Neural cell (in vitro differentiated cells): Measurements from ENCODE around the gene ASS1. TPM values are rescaled to one million over a fixed set of nuclear protein-coding genes. Genes with fewer than 3 reads are reported as not detected.

Experiments
- H2AFZ ChIP-seq: fragments of 200-600, 300-800 bp; sonication (generic), shearing (Covaris generic); 2 replicates; pipeline ENCODE4 v1.6.0; 2014; ENCODE audit warnings: low read depth, mild to moderate bottlenecking, antibody characterized with exemption, low read length, moderate library complexity
- H3F3A ChIP-seq: fragments of 200-600 bp; shearing (Covaris generic); 2 replicates; pipeline ENCODE4 v1.6.1; 2016; ENCODE audit warnings: mild to moderate bottlenecking, moderate library complexity, mixed read lengths, antibody characterized with exemption, low read length; ENCODE audit not compliant: insufficient read depth, poor library complexity, severe bottlenecking
- H3K27ac ChIP-seq: fragments of 200-600, 300-800 bp; sonication (generic), shearing (Covaris generic); 2 replicates; pipeline ENCODE4 v1.5.1; 2014; ENCODE audit warnings: mild to moderate bottlenecking, low read length, moderate library complexity
- H3K27me3 ChIP-seq: fragments of 300-800, 200-600 bp; sonication (generic), shearing (Covaris generic); 2 replicates; pipeline ENCODE4 v1.6.0; 2014; ENCODE audit warnings: mild to moderate bottlenecking, low read depth, low read length, moderate library complexity; ENCODE audit not compliant: insufficient read depth
- H3K36me3 ChIP-seq: fragments of 300-800, 200-600 bp; sonication (generic), shearing (Covaris generic); 2 replicates; pipeline ENCODE4 v1.5.1; 2014; ENCODE audit warnings: mild to moderate bottlenecking, antibody characterized with exemption, low read length, moderate library complexity; ENCODE audit not compliant: insufficient read depth
- H3K4me2 ChIP-seq: fragments of 300-800, 200-600 bp; sonication (generic), shearing (Covaris generic); 2 replicates; pipeline ENCODE4 v1.6.0; 2014; ENCODE audit warnings: mild to moderate bottlenecking, low read length
- H3K4me3 ChIP-seq: fragments of 300-800, 200-600 bp; sonication (generic), shearing (Covaris generic); 2 replicates; pipeline ENCODE4 v1.5.1; 2014; ENCODE audit warnings: mild to moderate bottlenecking, low read length, moderate library complexity
- H3K79me2 ChIP-seq: fragments of 200-600 bp; shearing (Covaris generic); replicated peaks from 2 replicates; pipeline ENCODE4 v1.6.0; 2014; ENCODE audit warnings: mild to moderate bottlenecking, low read length, moderate library complexity; ENCODE audit not compliant: insufficient read depth
- H3K9ac ChIP-seq: fragments of 300-800, 200-600 bp; sonication (generic), shearing (Covaris generic); 2 replicates; pipeline ENCODE4 v1.6.1; 2016; ENCODE audit warnings: mild to moderate bottlenecking, low read length, mixed read lengths
- H3K9me2 ChIP-seq: fragments of 200-600 bp; shearing (Covaris generic); 2 replicates; pipeline ENCODE4 v1.6.1; 2016; ENCODE audit warnings: mild to moderate bottlenecking, low read length, mixed read lengths; ENCODE audit not compliant: insufficient read depth
- H3K9me3 ChIP-seq: fragments of 200-600, 300-800 bp; sonication (generic), shearing (Covaris generic); 2 replicates; pipeline ENCODE4 v1.6.1; 2016; ENCODE audit warnings: mild to moderate bottlenecking, mixed run types, low read length, moderate library complexity, mixed read lengths
- H4K20me1 ChIP-seq: fragments of 200-600 bp; shearing (Covaris generic); 2 replicates; pipeline ENCODE4 v1.6.1; 2016; ENCODE audit warnings: mild to moderate bottlenecking, mixed run types; ENCODE audit not compliant: insufficient read depth
- CTCF ChIP-seq: fragments of 450-650 bp; IDR thresholded peaks from 2 replicates; pipeline ENCODE4 v1.5.1; 2014; ENCODE audit warnings: antibody characterized with exemption, mild to moderate bottlenecking, moderate library complexity; ENCODE audit not compliant: poor library complexity, severe bottlenecking
- EP300 ChIP-seq: fragments of 450-650 bp; conservative IDR thresholded peaks from 2 replicates; pipeline ENCODE4 v1.6.1; 2014; ENCODE audit warnings: antibody characterized with exemption, mild to moderate bottlenecking, moderate library complexity; ENCODE audit not compliant: poor library complexity, severe bottlenecking
- EZH2 ChIP-seq: fragments of 200-600, 300-800 bp; shearing (Covaris generic), sonication (generic); IDR thresholded peaks from 2 replicates; pipeline ENCODE4 v1.6.1; 2014; ENCODE audit warnings: antibody characterized with exemption, low read length, borderline replicate concordance, mild to moderate bottlenecking; ENCODE audit not compliant: insufficient read depth, poor library complexity, severe bottlenecking
- MXI1 ChIP-seq: fragments of 450-650 bp; conservative IDR thresholded peaks from 2 replicates; pipeline ENCODE4 v1.6.1; 2014; ENCODE audit warnings: antibody characterized with exemption, mild to moderate bottlenecking; ENCODE audit not compliant: poor library complexity, severe bottlenecking
- POLR2AphosphoS5 ChIP-seq: IDR thresholded peaks from 2 replicates; pipeline ENCODE4 v1.6.1; 2012
- RAD21 ChIP-seq: fragments of 450-650 bp; conservative IDR thresholded peaks from 2 replicates; pipeline ENCODE4 v1.6.1; 2014; ENCODE audit warnings: antibody characterized with exemption, mild to moderate bottlenecking, moderate library complexity
- SMC3 ChIP-seq: fragments of 450-650 bp; conservative IDR thresholded peaks from 2 replicates; pipeline ENCODE4 v1.6.1; 2014; ENCODE audit warnings: antibody characterized with exemption, mild to moderate bottlenecking, moderate library complexity; ENCODE audit not compliant: poor library complexity
- TAF1 ChIP-seq: IDR thresholded peaks from 2 replicates; pipeline ENCODE4 v1.6.1; 2012; ENCODE audit warnings: low read depth
- polyA plus RNA-seq: library from polyadenylated mRNA; depleted of rRNA; stranded (reverse); fragments of >200 nt; gene quantifications from 2 replicates; pipeline ENCODE4 v1.2.3, GENCODE V29; 2014
- TF ChIP-seq, protein P1 (sequence below): IDR thresholded peaks from 2 replicates; pipeline ENCODE4 v1.6.1; 2012; ENCODE audit warnings: borderline replicate concordance

ASS1 gene
- polyA plus RNA-seq, 1 donor from 2014 or later = 2.6 TPM

- H3K27ac ChIP-seq = no peak overlapping the region
- no peaks in the 10 kb centered on the region for H4K20me1 ChIP-seq
- H3K4me3 ChIP-seq = no peak overlapping the region
- no peak overlapping the region for H3K4me2 ChIP-seq
- no peaks in the 10 kb centered on the region for H3F3A ChIP-seq
- no peaks in the 10 kb centered on the region for H3K9me2 ChIP-seq
- peaks cover 26% of the 10 kb centered on the region for H3K27me3 ChIP-seq
- H2AFZ ChIP-seq = no peak overlapping the region
- no peaks in the 10 kb centered on the region for H3K36me3 ChIP-seq
- no peak overlapping the region for H3K9ac ChIP-seq
- no peaks in the 10 kb centered on the region for H3K9me3 ChIP-seq
- TF ChIP-seq SMC3 (no peak), MXI1 (no peak), EZH2 (no peak), CTCF (no peak), RAD21 (no peak), POLR2AphosphoS5 (no peak), TAF1 (no peak), EP300 (no peak)
- TF ChIP-seq, protein P1, sequence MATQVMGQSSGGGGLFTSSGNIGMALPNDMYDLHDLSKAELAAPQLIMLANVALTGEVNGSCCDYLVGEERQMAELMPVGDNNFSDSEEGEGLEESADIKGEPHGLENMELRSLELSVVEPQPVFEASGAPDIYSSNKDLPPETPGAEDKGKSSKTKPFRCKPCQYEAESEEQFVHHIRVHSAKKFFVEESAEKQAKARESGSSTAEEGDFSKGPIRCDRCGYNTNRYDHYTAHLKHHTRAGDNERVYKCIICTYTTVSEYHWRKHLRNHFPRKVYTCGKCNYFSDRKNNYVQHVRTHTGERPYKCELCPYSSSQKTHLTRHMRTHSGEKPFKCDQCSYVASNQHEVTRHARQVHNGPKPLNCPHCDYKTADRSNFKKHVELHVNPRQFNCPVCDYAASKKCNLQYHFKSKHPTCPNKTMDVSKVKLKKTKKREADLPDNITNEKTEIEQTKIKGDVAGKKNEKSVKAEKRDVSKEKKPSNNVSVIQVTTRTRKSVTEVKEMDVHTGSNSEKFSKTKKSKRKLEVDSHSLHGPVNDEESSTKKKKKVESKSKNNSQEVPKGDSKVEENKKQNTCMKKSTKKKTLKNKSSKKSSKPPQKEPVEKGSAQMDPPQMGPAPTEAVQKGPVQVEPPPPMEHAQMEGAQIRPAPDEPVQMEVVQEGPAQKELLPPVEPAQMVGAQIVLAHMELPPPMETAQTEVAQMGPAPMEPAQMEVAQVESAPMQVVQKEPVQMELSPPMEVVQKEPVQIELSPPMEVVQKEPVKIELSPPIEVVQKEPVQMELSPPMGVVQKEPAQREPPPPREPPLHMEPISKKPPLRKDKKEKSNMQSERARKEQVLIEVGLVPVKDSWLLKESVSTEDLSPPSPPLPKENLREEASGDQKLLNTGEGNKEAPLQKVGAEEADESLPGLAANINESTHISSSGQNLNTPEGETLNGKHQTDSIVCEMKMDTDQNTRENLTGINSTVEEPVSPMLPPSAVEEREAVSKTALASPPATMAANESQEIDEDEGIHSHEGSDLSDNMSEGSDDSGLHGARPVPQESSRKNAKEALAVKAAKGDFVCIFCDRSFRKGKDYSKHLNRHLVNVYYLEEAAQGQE = no peak
- no peaks in the 10 kb centered on the region for H3K79me2 ChIP-seq
Observed at GRCh38 chr9:130442746-130443455, 1.9 kb upstream of the ASS1 start.

GRCh38 chr9:130443456-130443801 lies 1.3 kb upstream of the ASS1 start:
- Histone ChIP-seq H3K79me2 (no peaks in the 10 kb centered on the region), H3F3A (no peaks in the 10 kb centered on the region), H3K9me3 (no peaks in the 10 kb centered on the region), H3K9ac (no peak overlapping the region), H2AFZ (no peak overlapping the region), H3K4me3 (no peak overlapping the region), H3K27me3 (peaks cover 26% of the 10 kb centered on the region), H3K27ac (no peak overlapping the region), H4K20me1 (no peaks in the 10 kb centered on the region), H3K4me2 (no peak overlapping the region), H3K36me3 (no peaks in the 10 kb centered on the region), H3K9me2 (no peaks in the 10 kb centered on the region)
- TF ChIP-seq EP300 (no peak), CTCF (no peak)
